ENCODE measurements around the gene FBXL12.
A peak's percentile ranks its signal among the peaks of the same experiment; 100 is the strongest.
"Not testable (repeated sequence)": the region's sequence is repeated elsewhere in the genome, so short reads cannot be mapped to it uniquely, and the experiment has no call there.

FBXL12 gene

GRCh38 chr19:9818734-9819595 is at the start of gene FBXL12:
FBXL12 (minus strand) TSS chr19:9819079; CDS start chr19:9818813, 266 bp downstream.
- peak; percentile 100 for DNase-seq (ENCODE audit: low spot score)

GRCh38 chr19:9865732-9866501 is 47.0 kb upstream of the FBXL12 start:
- no peak for DNase-seq (ENCODE audit: low spot score)

GRCh38 chr19:9863759-9864158 is 44.9 kb upstream of the FBXL12 start:
- no peak for DNase-seq (ENCODE audit: low spot score)

GRCh38 chr19:9862938-9863337 is 44.1 kb upstream of the FBXL12 start:
- DNase-seq (ENCODE audit: low spot score): no peak

GRCh38 chr19:9861503-9861902 is 42.6 kb upstream of the FBXL12 start:
- DNase-seq (ENCODE audit: low spot score): no peak

GRCh38 chr19:9860407-9860806 is 41.5 kb upstream of the FBXL12 start:
- DNase-seq (ENCODE audit: low spot score): no peak

- DNase-seq (ENCODE audit: low spot score): no peak
Measured at GRCh38 chr19:9858766-9859165, 39.9 kb upstream of the FBXL12 start.

- no peak for DNase-seq (ENCODE audit: low spot score)
Measured at GRCh38 chr19:9857920-9858746, 39.3 kb upstream of the FBXL12 start.

- no peak for DNase-seq (ENCODE audit: low spot score)
Measured at GRCh38 chr19:9857076-9857721, 38.3 kb upstream of the FBXL12 start.

- no peak for DNase-seq (ENCODE audit: low spot score)
Measured at GRCh38 chr19:9856609-9857008, 37.7 kb upstream of the FBXL12 start.

- DNase-seq (ENCODE audit: low spot score): no peak
Measured at GRCh38 chr19:9854282-9854846, 35.5 kb upstream of the FBXL12 start.

GRCh38 chr19:9850235-9850959 is 31.5 kb upstream of the FBXL12 start:
- DNase-seq (ENCODE audit: low spot score): no peak

- no peak for DNase-seq (ENCODE audit: low spot score)
Measured at GRCh38 chr19:9849791-9850190, 30.9 kb upstream of the FBXL12 start.

GRCh38 chr19:9848762-9849161 is 29.9 kb upstream of the FBXL12 start:
- DNase-seq (ENCODE audit: low spot score): no peak

GRCh38 chr19:9848060-9848459 is 29.2 kb upstream of the FBXL12 start:
- no peak for DNase-seq (ENCODE audit: low spot score)

- no peak for DNase-seq (ENCODE audit: low spot score)
Measured at GRCh38 chr19:9847087-9847671, 28.3 kb upstream of the FBXL12 start.

GRCh38 chr19:9843626-9844273 is 24.9 kb upstream of the FBXL12 start:
- not testable (repeated sequence) for DNase-seq (ENCODE audit: low spot score)

GRCh38 chr19:9842834-9843625 is 24.2 kb upstream of the FBXL12 start:
- DNase-seq (ENCODE audit: low spot score): no peak

- DNase-seq (ENCODE audit: low spot score): no peak
Measured at GRCh38 chr19:9839415-9839814, 20.5 kb upstream of the FBXL12 start.

Measured in LoVo (cell line).